Thymus (tissue), 14 donors: ENCODE measurements around the gene MIER3. TPM values are rescaled to one million over a fixed set of nuclear protein-coding genes. Genes with fewer than 3 reads are reported as not detected.

Experiments used
- DNase-seq, 9 donors: peaks; one replicate each; pipeline ENCODE4 v3.0.0-alpha.2; 2013; ENCODE audit warnings: low spot score in 9 of 9, low read depth in 6 of 9, missing footprints in 1 of 9
- H3K27ac ChIP-seq, 2 donors: one replicate each; pipeline ENCODE4 v1.5.1; 2013; ENCODE audit warnings: control low read depth in 1 of 2, low read depth in 1 of 2, low read length in 1 of 2, mild to moderate bottlenecking in 1 of 2, moderate library complexity in 1 of 2
- H3K27me3 ChIP-seq, 2 donors: one replicate each; pipeline ENCODE4 v1.5.1; 2013; ENCODE audit warnings: low read length in 1 of 2; ENCODE audit not compliant: control insufficient read depth in 2 of 2, insufficient read depth in 1 of 2
- H3K36me3 ChIP-seq, 2 donors: one replicate each; pipeline ENCODE4 v1.5.1; 2013; ENCODE audit warnings: low read length in 1 of 2, mild to moderate bottlenecking in 1 of 2, moderate library complexity in 1 of 2; ENCODE audit not compliant: control insufficient read depth in 2 of 2, insufficient read depth in 2 of 2
- H3K4me1 ChIP-seq, 2 donors: one replicate each; pipeline ENCODE4 v1.5.1; 2013; ENCODE audit warnings: low read length in 2 of 2; ENCODE audit not compliant: control insufficient read depth in 2 of 2, insufficient read depth in 2 of 2
- H3K4me3 ChIP-seq, 2 donors: one replicate each; pipeline ENCODE4 v1.5.1; 2013; ENCODE audit warnings: low read length in 2 of 2, control low read depth in 1 of 2, mild to moderate bottlenecking in 1 of 2
- H3K9me3 ChIP-seq, 2 donors: one replicate each; pipeline ENCODE4 v1.5.1; 2013; ENCODE audit warnings: low read length in 1 of 2, mild to moderate bottlenecking in 1 of 2; ENCODE audit not compliant: control insufficient read depth in 2 of 2, insufficient read depth in 1 of 2
- WGBS: extraction: QIAGEN DNeasy Blood & Tissue Kit; methylation state at CpG from one replicate; pipeline ENCODE4 v1.1.7; 2013; 5-methylcytosine and 5-hydroxymethylcytosine counted together
- long read RNA-seq, 10 donors: transcript quantifications; one replicate each; lab custom pipeline, GENCODE V29; 2026
- polyA plus RNA-seq: library from polyadenylated mRNA; stranded (reverse); fragments of 200-250 nt; gene quantifications from one replicate; pipeline ENCODE4 v1.2.3, GENCODE V29; 2013
- total RNA-seq: library from RNA; stranded (reverse); fragments of 120-200 nt; gene quantifications from one replicate; pipeline ENCODE4 v1.2.4, GENCODE V29; 2013
- donor health status: healthy.

MIER3 gene
- 26.3 TPM for total RNA-seq
- 13.6 TPM for polyA plus RNA-seq
- long read RNA-seq, donor 1 = 0 reads
- long read RNA-seq, donor 2 = 0 reads
- long read RNA-seq, donor 3 = 0 reads
- long read RNA-seq, donor 4 = 0 reads
- long read RNA-seq, donor 5, partial matches to known transcripts = 5 of 6 reads
- long read RNA-seq, donor 5, other reads (novel, unspliced or antisense) = 0 of 6 reads
- long read RNA-seq, donor 6 = 0 reads
- long read RNA-seq, donor 7, partial matches to known transcripts = 0 of 5 reads
- long read RNA-seq, donor 7, other reads (novel, unspliced or antisense) = 5 of 5 reads
- long read RNA-seq, donor 8 = 0 reads
- long read RNA-seq, donor 9 = 0 reads
- long read RNA-seq, donor 10 = 0 reads

- peaks cover 0 to 5% of the 10 kb centered on the region in 2 donors for H3K36me3 ChIP-seq
- peak within 1 kb of the TSS; percentile 69 to 94 for H3K4me3 ChIP-seq
- under 1% methylated on average over 89 of the region's 89 CpGs for WGBS
- DNase-seq = peak in 8 of 9 donors; percentile 31 to 86 (median 64)
- H3K27ac ChIP-seq = peak within 1 kb of the TSS; percentile 60 to 68
- peaks cover 18 to 22% of the 10 kb centered on the region in 2 donors for H3K27me3 ChIP-seq
- no peaks in the 10 kb centered on the region for H3K9me3 ChIP-seq
- peaks cover 3 to 5% of the 10 kb centered on the region in 2 donors for H3K4me1 ChIP-seq
Measured at GRCh38 chr5:56951946-56952691, at the start of gene MIER3. MIER3 (minus strand) TSS chr5:56952123; CDS start chr5:56952102, 21 bp downstream.

GRCh38 chr5:56995596-56995995 is 43.7 kb upstream of the MIER3 start:
- Histone ChIP-seq H3K4me1 (no peaks in the 10 kb centered on the region), H3K36me3 (no peaks in the 10 kb centered on the region), H3K4me3 (no peak overlapping the region), H3K9me3 (no peaks in the 10 kb centered on the region), H3K27me3 (no peaks in the 10 kb centered on the region), H3K27ac (no peak overlapping the region)
- DNase-seq = no peak
- 92% methylated on average over 1 of the region's 1 CpG for WGBS

DNA sequence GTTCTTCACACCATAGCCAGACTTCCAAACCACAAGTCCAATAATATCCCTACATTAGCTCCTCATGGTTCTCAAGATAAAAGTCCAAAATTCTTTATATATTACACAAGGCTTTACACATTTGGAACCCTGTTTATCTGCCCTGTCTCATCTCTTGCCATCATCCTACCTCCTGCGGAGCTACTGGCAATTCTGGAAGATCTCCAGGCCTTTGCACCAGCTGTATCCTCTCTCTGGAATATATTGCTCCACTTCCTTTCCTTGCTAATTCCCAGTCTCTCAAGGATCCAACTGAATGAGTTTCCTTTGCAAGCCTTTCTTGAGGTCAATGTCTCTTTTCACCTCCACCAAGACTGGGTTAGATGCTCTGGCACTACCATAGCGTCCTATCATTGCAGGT is 41.3 kb upstream of the MIER3 start:
- Histone ChIP-seq H3K9me3 (no peaks in the 10 kb centered on the region), H3K27me3 (no peaks in the 10 kb centered on the region), H3K4me1 (no peaks in the 10 kb centered on the region), H3K27ac (no peak overlapping the region), H3K36me3 (no peaks in the 10 kb centered on the region), H3K4me3 (no peak overlapping the region)
- no peak for DNase-seq
- WGBS = 97% methylated on average over 2 of the region's 2 CpGs

GRCh38 chr5:56989676-56990075 is 37.8 kb upstream of the MIER3 start:
- Histone ChIP-seq H3K4me3 (no peak overlapping the region), H3K27me3 (no peaks in the 10 kb centered on the region), H3K36me3 (no peaks in the 10 kb centered on the region), H3K9me3 (no peaks in the 10 kb centered on the region), H3K4me1 (peaks cover 0 to 2% of the 10 kb centered on the region in 2 donors), H3K27ac (no peak overlapping the region)
- DNase-seq = no peak
- 93% methylated on average over 2 of the region's 2 CpGs for WGBS

DNA sequence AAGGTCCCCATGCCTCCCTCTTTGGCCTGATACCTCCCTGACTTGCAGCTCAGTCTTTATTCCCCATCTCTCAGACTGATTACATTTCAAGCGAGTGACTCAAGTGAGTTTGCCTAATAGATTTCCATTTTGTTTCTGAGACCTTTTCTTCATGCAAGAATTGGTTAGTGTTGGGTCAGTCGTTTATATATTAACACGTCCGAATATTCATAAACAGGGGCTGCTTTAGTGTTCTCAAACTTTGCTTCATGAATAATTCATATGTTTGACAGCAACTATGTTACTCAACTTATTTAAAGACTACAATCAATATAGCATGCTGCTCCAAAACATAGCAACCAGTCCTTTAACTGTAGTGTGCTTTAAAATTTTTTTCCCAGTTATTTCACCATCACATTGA is 36.6 kb upstream of the MIER3 start:
- peaks cover 0 to 9% of the 10 kb centered on the region in 2 donors for H3K4me1 ChIP-seq
- no peaks in the 10 kb centered on the region for H3K27me3 ChIP-seq
- no peaks in the 10 kb centered on the region for H3K9me3 ChIP-seq
- H3K4me3 ChIP-seq = no peak overlapping the region
- WGBS = 97% methylated on average over 4 of the region's 4 CpGs
- DNase-seq = no peak
- H3K36me3 ChIP-seq = no peaks in the 10 kb centered on the region
- no peak overlapping the region for H3K27ac ChIP-seq

DNA sequence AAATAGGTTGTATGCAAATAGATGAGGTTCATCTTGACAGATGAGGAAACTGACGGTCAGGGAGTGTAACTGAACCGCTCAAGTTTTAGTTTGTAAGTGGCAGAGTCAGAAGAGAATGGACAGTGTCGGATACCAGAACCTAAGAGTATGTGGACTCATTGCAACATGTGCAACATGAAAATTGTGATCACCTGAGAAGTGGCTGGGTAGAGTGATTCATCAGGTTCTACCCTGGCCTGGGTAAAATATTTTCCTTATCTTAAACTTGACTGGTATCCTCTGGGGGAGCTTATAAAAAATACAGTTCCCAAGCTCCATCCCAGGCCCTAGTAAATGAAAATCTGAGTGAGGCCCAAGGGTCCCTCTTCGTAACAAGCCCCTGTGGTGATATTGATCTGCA is 35.2 kb upstream of the MIER3 start:
- Histone ChIP-seq H3K27me3 (no peaks in the 10 kb centered on the region), H3K9me3 (no peaks in the 10 kb centered on the region), H3K27ac (no peak overlapping the region), H3K4me1 (peaks cover under 1 to 13% of the 10 kb centered on the region in 2 donors), H3K4me3 (no peak overlapping the region), H3K36me3 (no peaks in the 10 kb centered on the region)
- 97% methylated on average over 4 of the region's 4 CpGs for WGBS
- no peak for DNase-seq

GRCh38 chr5:56986626-56986947 is 34.7 kb upstream of the MIER3 start:
- DNase-seq = no peak
- H3K27me3 ChIP-seq = no peaks in the 10 kb centered on the region
- no peaks in the 10 kb centered on the region for H3K9me3 ChIP-seq
- no peak overlapping the region for H3K27ac ChIP-seq
- H3K4me3 ChIP-seq = no peak overlapping the region
- no peaks in the 10 kb centered on the region for H3K36me3 ChIP-seq
- WGBS = 97% methylated on average over 1 of the region's 1 CpG
- peaks cover 5 to 18% of the 10 kb centered on the region in 2 donors for H3K4me1 ChIP-seq

GRCh38 chr5:56985936-56986625 is 34.2 kb upstream of the MIER3 start:
- Histone ChIP-seq H3K36me3 (no peaks in the 10 kb centered on the region), H3K4me3 (no peak overlapping the region), H3K4me1 (peaks cover 5 to 22% of the 10 kb centered on the region in 2 donors), H3K27me3 (no peaks in the 10 kb centered on the region), H3K9me3 (no peaks in the 10 kb centered on the region), H3K27ac (no peak overlapping the region)
- WGBS = 43% methylated on average over 3 of the region's 3 CpGs
- no peak for DNase-seq

DNA sequence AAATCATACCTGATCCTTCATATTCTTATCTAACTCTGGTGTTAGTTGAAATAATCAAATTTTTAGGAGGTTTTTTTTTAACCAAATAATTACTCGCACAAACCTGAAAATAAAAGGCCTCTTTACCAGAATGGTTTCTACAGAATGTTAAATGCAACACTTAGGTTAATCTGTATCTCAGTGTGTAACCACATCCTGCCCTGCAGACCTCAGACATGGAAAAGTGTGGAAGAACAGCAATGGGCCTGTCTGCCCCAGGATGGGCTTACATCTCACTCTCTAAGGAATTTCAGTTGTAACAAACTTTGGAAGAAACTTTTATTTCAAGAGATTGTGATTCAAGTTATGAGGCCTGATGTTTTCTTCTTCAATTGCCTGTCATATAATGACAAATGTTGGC is 32.5 kb upstream of the MIER3 start:
- WGBS = 24% methylated on average over 1 of the region's 1 CpG

More for the DNA sequence above, 32.5 kb upstream of the MIER3 start:
- peak in 6 of 9 donors; percentile 2 to 58 (median 24) for DNase-seq
- H3K4me3 ChIP-seq = no peak overlapping the region
- no peaks in the 10 kb centered on the region for H3K9me3 ChIP-seq
- no peaks in the 10 kb centered on the region for H3K36me3 ChIP-seq
- H3K4me1 ChIP-seq = peaks cover 5 to 24% of the 10 kb centered on the region in 2 donors
- H3K27ac ChIP-seq = no peak overlapping the region
- H3K27me3 ChIP-seq = no peaks in the 10 kb centered on the region
